ENCODE results near the gene LRRC10. TPM values are rescaled to one million over a fixed set of nuclear protein-coding genes. Genes with fewer than 3 reads are reported as not detected.
A peak's percentile ranks its signal among the peaks of the same experiment; 100 is the strongest.
"Not testable (repeated sequence)": the region's sequence is repeated elsewhere in the genome, so short reads cannot be mapped to it uniquely, and the experiment has no call there.

The LRRC10 gene
- total and polyA plus RNA-seq, 5 donors, result 3.2 to 22.2 (median 21.1) TPM

GRCh38 chr12:69619050-69619449 is 8.3 kb upstream of the LRRC10 start:
- intact Hi-C loops (cut with DNase I), result no loop called here
- Histone ChIP-seq H3K4me3 (ENCODE audit: low read length) (no peak overlapping the region), H3K9me3 (ENCODE audit: control insufficient read depth, low read length) (no peaks in the 10 kb centered on the region), H3K27me3 (ENCODE audit: control insufficient read depth, insufficient read depth) (no peaks in the 10 kb centered on the region), H3K27ac (ENCODE audit: low read length) (no peak overlapping the region), H3K4me1 (ENCODE audit: control insufficient read depth, insufficient read depth, low read length) (no peaks in the 10 kb centered on the region)
- no peak for DNase-seq
- no peak for ATAC-seq
- WGBS, result 34% methylated on average over 6 of the region's 6 CpGs

- Histone ChIP-seq H3K4me1 (ENCODE audit: control insufficient read depth, insufficient read depth, low read length) (no peaks in the 10 kb centered on the region), H3K4me3 (ENCODE audit: low read length) (no peak overlapping the region), H3K9me3 (ENCODE audit: control insufficient read depth, low read length) (no peaks in the 10 kb centered on the region), H3K27me3 (ENCODE audit: control insufficient read depth, insufficient read depth) (no peaks in the 10 kb centered on the region), H3K27ac (ENCODE audit: low read length) (no peak overlapping the region)
- WGBS, result 83% methylated on average over 14 of the region's 14 CpGs
- no peak for ATAC-seq
- intact Hi-C loops (cut with DNase I), result no loop called here
- DNase-seq, result no peak
Measured at GRCh38 chr12:69616025-69616424, 5.3 kb upstream of the LRRC10 start.

GRCh38 chr12:69613351-69613750 is 2.6 kb upstream of the LRRC10 start:
- Histone ChIP-seq H3K4me1 (ENCODE audit: control insufficient read depth, insufficient read depth, low read length) (no peaks in the 10 kb centered on the region), H3K4me3 (ENCODE audit: low read length) (no peak overlapping the region), H3K27ac (ENCODE audit: low read length) (peak overlapping the region; percentile 62), H3K27me3 (ENCODE audit: control insufficient read depth, insufficient read depth) (no peaks in the 10 kb centered on the region), H3K9me3 (ENCODE audit: control insufficient read depth, low read length) (no peaks in the 10 kb centered on the region)
- peak; percentile 32 to 49 for ATAC-seq
- intact Hi-C loops (cut with DNase I), result no loop called here
- DNase-seq, result no peak

GRCh38 chr12:69610126-69610525 is 581 bp downstream of the LRRC10 start:
- peak overlapping the region; percentile 59 for H3K27ac ChIP-seq (ENCODE audit: low read length)
- no peaks in the 10 kb centered on the region for H3K9me3 ChIP-seq (ENCODE audit: control insufficient read depth, low read length)
- no peaks in the 10 kb centered on the region for H3K27me3 ChIP-seq (ENCODE audit: control insufficient read depth, insufficient read depth)
- H3K4me1 ChIP-seq (ENCODE audit: control insufficient read depth, insufficient read depth, low read length), result no peaks in the 10 kb centered on the region
- peak overlapping the region; percentile 4 for H3K4me3 ChIP-seq (ENCODE audit: low read length)
- intact Hi-C loops (cut with DNase I), result no loop called here
- ATAC-seq, result peak; percentile 3 to 26
- no peak for DNase-seq
- 81% methylated on average over 15 of the region's 15 CpGs for WGBS

- Histone ChIP-seq H3K27me3 (ENCODE audit: control insufficient read depth, insufficient read depth) (no peaks in the 10 kb centered on the region), H3K4me3 (ENCODE audit: low read length) (peak overlapping the region; percentile 52), H3K9me3 (ENCODE audit: control insufficient read depth, low read length) (no peaks in the 10 kb centered on the region), H3K4me1 (ENCODE audit: control insufficient read depth, insufficient read depth, low read length) (no peaks in the 10 kb centered on the region), H3K27ac (ENCODE audit: low read length) (no peak overlapping the region)
- 40% methylated on average over 2 of the region's 2 CpGs for WGBS
- DNase-seq (no peak), ATAC-seq (no peak)
- intact Hi-C loops (cut with DNase I), result no loop called here
Measured at GRCh38 chr12:69608114-69608513, 2.6 kb downstream of the LRRC10 start.

- H3K9me3 ChIP-seq (ENCODE audit: control insufficient read depth, low read length); ATAC-seq; H3K4me3 ChIP-seq (ENCODE audit: low read length); H3K4me1 ChIP-seq (ENCODE audit: control insufficient read depth, insufficient read depth, low read length); DNase-seq; H3K27ac ChIP-seq (ENCODE audit: low read length); H3K27me3 ChIP-seq (ENCODE audit: control insufficient read depth, insufficient read depth); intact Hi-C loops (cut with DNase I): not testable (repeated sequence)
- 86% methylated on average over 2 of the region's 3 CpGs for WGBS
Measured at GRCh38 chr12:69604275-69604674, 6.4 kb downstream of the LRRC10 start.

DNA sequence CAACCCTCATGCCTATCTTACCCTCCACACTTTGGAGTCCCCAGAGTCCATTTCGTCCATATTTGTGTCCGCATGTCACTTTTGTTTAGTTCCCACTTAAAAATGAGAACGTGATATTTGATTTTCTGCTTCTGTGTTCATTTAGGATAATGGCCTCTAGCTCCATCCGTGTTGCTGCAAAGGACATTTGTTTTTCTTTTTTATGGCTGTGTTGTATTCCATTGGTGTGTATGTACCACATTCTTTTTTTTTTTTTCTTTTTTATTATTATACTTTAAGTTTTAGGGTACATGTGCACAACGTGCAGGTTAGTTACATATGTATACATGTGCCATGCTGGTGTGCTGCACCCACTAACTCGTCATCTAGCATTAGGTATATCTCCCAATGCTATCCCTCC is 7.2 kb downstream of the LRRC10 start:
- intact Hi-C loops (cut with DNase I); H3K4me3 ChIP-seq (ENCODE audit: low read length); H3K4me1 ChIP-seq (ENCODE audit: control insufficient read depth, insufficient read depth, low read length); H3K27me3 ChIP-seq (ENCODE audit: control insufficient read depth, insufficient read depth); ATAC-seq; H3K27ac ChIP-seq (ENCODE audit: low read length); H3K9me3 ChIP-seq (ENCODE audit: control insufficient read depth, low read length); DNase-seq: not testable (repeated sequence)
- WGBS, result over 99% methylated on average over 5 of the region's 6 CpGs

DNA sequence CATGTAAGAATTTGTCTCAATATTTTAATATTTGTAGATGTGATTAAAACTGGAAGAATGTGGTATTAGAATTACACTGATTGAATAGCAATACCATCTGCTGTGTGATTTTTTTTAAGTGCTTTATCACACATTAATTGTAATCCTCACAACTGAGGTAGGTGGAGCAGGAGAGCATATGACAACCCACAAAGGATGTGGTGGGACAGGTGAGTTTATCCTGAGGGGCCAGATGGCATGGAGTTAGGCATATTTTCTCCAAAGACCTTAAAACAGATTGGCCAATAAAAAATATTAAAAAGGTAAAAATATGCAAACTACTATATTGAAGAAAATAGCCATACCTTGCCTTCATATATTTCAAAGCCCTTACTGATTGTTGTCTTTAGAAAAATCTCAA is 7.8 kb downstream of the LRRC10 start:
- ATAC-seq (no peak), DNase-seq (no peak)
- H3K4me1 ChIP-seq (ENCODE audit: control insufficient read depth, insufficient read depth, low read length), result no peaks in the 10 kb centered on the region
- intact Hi-C loops (cut with DNase I), result no loop called here
- no peaks in the 10 kb centered on the region for H3K27me3 ChIP-seq (ENCODE audit: control insufficient read depth, insufficient read depth)
- H3K9me3 ChIP-seq (ENCODE audit: control insufficient read depth, low read length), result no peaks in the 10 kb centered on the region
- no peak overlapping the region for H3K4me3 ChIP-seq (ENCODE audit: low read length)
- no peak overlapping the region for H3K27ac ChIP-seq (ENCODE audit: low read length)

DNA sequence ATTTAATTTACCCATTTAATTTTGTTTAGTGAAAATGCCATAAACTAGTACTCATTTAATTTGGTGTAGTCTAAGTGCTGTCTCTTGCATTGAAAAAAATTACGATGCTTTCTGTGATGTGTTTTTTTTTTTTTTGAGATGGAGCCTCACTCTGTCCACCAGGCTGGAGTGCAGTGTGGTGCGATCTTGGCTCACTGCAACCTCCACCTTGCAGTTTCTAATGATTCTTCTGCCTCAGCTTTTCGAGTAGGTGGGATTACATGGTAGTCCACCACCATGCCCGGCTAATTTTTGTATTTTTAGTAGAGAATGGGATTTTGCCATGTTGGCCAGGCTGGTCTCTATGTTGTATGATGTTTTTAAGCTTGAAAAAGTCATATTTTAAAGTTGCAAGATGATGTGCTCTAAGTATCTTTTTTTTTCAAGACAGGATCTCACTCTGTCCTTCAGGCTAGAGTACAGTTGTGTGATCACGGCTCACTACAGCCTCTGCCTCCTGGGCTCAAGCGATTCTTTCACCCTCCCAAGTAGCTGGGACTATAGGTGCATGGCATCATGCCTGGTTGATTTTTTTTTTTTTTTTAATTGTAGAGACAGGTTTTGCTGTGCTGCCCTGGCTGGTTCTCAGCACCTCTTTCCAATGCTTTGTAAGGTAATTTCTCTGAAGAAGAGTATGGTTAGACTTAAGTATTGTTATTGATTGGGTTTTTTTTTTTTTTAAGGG is 8.6 kb downstream of the LRRC10 start:
- no peak for ATAC-seq
- intact Hi-C loops (cut with DNase I), result no loop called here

GRCh38 chr12:69600804-69601203 is 9.9 kb downstream of the LRRC10 start:
- ATAC-seq (no peak), DNase-seq (no peak)
- Histone ChIP-seq H3K27me3 (ENCODE audit: control insufficient read depth, insufficient read depth) (no peaks in the 10 kb centered on the region), H3K4me1 (ENCODE audit: control insufficient read depth, insufficient read depth, low read length) (no peaks in the 10 kb centered on the region), H3K27ac (ENCODE audit: low read length) (no peak overlapping the region), H3K9me3 (ENCODE audit: control insufficient read depth, low read length) (no peaks in the 10 kb centered on the region), H3K4me3 (ENCODE audit: low read length) (no peak overlapping the region)
- intact Hi-C loops (cut with DNase I), result no loop called here

More for the DNA sequence above, 8.6 kb downstream of the LRRC10 start:
- H3K27ac ChIP-seq (ENCODE audit: low read length), result no peak overlapping the region
- no peaks in the 10 kb centered on the region for H3K27me3 ChIP-seq (ENCODE audit: control insufficient read depth, insufficient read depth)
- H3K4me3 ChIP-seq (ENCODE audit: low read length), result no peak overlapping the region
- 91% methylated on average over 6 of the region's 6 CpGs for WGBS
- H3K4me1 ChIP-seq (ENCODE audit: control insufficient read depth, insufficient read depth, low read length), result no peaks in the 10 kb centered on the region
- H3K9me3 ChIP-seq (ENCODE audit: control insufficient read depth, low read length), result no peaks in the 10 kb centered on the region
- no peak for DNase-seq

GRCh38 chr12:69598174-69598753 is 12.4 kb downstream of the LRRC10 start:
- Histone ChIP-seq H3K9me3 (ENCODE audit: control insufficient read depth, low read length) (no peaks in the 10 kb centered on the region), H3K4me1 (ENCODE audit: control insufficient read depth, insufficient read depth, low read length) (no peaks in the 10 kb centered on the region), H3K4me3 (ENCODE audit: low read length) (no peak overlapping the region), H3K27me3 (ENCODE audit: control insufficient read depth, insufficient read depth) (no peaks in the 10 kb centered on the region), H3K27ac (ENCODE audit: low read length) (no peak overlapping the region)
- DNase-seq, result no peak
- intact Hi-C loops (cut with DNase I), result no loop called here
- ATAC-seq, result no peak
- 60% methylated on average over 4 of the region's 4 CpGs for WGBS

- no peak for ATAC-seq
- no peaks in the 10 kb centered on the region for H3K4me1 ChIP-seq (ENCODE audit: control insufficient read depth, insufficient read depth, low read length)
- no peak for DNase-seq
- no peak overlapping the region for H3K4me3 ChIP-seq (ENCODE audit: low read length)
- no peaks in the 10 kb centered on the region for H3K9me3 ChIP-seq (ENCODE audit: control insufficient read depth, low read length)
- no peak overlapping the region for H3K27ac ChIP-seq (ENCODE audit: low read length)
- intact Hi-C loops (cut with DNase I), result no loop called here
- no peaks in the 10 kb centered on the region for H3K27me3 ChIP-seq (ENCODE audit: control insufficient read depth, insufficient read depth)
- WGBS, result over 99% methylated on average over 2 of the region's 2 CpGs
Measured at GRCh38 chr12:69595689-69596088, 15.0 kb downstream of the LRRC10 start.

Data from right cardiac atrium (tissue), 5 donors.